ENCODE measurements around the gene FGF21.

The FGF21 gene

DNA sequence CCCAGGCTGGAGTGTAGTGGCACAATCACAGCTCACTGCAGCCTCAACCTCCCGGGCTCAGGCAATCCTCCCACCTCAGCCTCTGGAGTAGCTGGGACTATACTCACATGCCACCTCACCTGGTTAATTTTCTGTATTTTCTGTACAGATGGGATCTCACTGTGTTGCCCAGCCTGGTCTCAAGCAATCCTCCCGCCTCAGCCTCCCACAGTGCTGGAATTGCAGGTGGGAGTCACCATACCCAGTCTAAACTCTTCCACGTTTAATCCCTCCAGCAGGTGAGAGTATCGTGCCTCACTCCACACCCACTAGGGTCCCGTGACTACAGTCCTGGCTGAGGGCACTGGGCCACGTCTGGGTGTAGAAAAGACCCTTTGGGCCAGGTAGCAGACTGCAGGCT, 39.0 kb downstream of the FGF21 start:
- DNase-seq: no peak

- DNase-seq: peak; percentile 78
Observed at GRCh38 chr19:48795055-48795684, 39.8 kb downstream of the FGF21 start.

- DNase-seq: no peak
Observed at GRCh38 chr19:48795685-48796070, 40.4 kb downstream of the FGF21 start.

- no peak for DNase-seq
Observed at GRCh38 chr19:48796298-48797083, 41.2 kb downstream of the FGF21 start.

- DNase-seq: no peak
Observed at GRCh38 chr19:48797103-48797502, 41.8 kb downstream of the FGF21 start.

GRCh38 chr19:48798937-48799336, 43.6 kb downstream of the FGF21 start:
- no peak for DNase-seq

DNA sequence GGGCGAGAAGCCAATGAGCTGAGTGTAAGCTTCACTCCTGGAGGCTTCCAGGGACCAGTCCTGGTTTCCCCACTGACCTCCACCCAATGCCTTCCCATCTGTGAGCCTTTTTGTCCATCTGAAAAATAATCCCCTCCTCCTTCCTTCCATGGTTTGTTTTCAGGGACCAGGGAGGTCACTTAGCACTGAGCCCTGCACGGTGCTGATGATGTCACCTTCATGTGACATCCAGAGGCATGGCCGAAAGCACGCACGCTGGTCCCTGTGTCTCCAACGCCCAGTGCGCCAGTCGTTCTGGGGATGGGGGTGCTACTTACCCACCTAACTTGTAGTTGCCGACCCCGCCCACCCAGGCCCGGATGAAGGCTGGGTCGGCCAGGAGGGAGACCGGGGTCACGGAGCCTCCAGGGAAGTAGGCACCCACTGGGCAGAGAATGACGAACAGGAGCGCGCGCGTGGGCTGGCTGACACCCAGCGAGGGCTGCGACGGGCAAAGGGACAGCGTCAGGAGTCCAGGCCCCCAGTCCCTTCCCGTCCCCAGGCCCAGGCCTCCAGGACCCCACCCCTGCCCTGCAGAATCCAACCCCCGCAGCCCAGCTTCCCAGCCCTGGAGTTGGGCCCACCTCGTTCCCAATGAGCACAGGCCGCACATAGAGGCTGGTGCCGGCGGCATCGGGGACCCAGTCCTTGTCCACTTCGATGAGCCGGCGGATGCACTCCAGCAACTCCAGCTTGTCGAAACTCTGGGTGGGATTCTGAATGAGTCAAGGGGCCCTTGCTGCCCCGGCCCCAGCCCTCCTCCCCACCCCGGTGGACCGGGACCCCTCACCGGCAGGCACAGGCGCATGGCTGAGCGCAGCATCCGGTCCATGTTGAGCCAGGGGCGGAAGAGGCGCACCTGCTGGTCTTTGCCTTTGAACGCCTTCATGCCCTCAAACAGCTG, 44.3 kb downstream of the FGF21 start:
- DNase-seq: no peak

DNA sequence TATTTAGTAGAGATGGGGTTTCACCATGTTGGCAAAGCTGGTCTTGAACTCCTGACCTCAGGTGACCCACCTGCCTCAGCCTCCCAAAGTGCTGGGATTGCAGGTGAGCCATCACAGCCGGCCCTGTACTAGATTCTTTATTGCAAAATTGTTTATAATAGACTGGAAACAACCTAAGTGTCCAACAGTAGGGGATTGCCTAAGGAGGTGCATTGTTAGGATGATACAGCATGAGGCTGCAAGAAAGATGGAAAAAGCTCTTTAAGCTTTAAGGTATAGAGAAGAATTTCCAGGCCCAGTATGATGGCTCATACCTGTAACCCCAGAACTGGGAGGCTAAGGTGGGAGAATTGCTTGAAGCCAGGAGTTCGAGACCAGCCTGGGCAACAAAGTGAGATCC, 47.3 kb downstream of the FGF21 start:
- DNase-seq: no peak

- no peak for DNase-seq
Observed at GRCh38 chr19:48804496-48804895, 49.2 kb downstream of the FGF21 start.

- DNase-seq: no peak
Observed at GRCh38 chr19:48805452-48805851, 50.1 kb downstream of the FGF21 start.

DNA sequence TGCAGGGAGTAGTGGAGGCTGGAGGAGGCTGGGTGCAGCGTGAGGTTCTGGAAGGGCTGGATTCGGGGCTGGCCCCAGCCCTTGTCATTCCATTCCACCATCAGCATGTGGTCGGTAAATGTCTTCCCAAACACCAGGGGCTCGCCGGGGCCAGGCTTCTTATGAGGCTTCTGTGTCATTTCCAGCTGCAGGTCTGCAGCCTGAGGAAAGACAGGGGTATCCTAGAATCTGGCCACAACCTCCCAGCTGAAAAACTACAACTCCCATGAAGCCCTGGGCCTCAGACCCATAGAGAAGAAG, 51.1 kb downstream of the FGF21 start:
- DNase-seq: peak; percentile 27

GRCh38 chr19:48806818-48807589, 51.7 kb downstream of the FGF21 start:
- DNase-seq: no peak

DNA sequence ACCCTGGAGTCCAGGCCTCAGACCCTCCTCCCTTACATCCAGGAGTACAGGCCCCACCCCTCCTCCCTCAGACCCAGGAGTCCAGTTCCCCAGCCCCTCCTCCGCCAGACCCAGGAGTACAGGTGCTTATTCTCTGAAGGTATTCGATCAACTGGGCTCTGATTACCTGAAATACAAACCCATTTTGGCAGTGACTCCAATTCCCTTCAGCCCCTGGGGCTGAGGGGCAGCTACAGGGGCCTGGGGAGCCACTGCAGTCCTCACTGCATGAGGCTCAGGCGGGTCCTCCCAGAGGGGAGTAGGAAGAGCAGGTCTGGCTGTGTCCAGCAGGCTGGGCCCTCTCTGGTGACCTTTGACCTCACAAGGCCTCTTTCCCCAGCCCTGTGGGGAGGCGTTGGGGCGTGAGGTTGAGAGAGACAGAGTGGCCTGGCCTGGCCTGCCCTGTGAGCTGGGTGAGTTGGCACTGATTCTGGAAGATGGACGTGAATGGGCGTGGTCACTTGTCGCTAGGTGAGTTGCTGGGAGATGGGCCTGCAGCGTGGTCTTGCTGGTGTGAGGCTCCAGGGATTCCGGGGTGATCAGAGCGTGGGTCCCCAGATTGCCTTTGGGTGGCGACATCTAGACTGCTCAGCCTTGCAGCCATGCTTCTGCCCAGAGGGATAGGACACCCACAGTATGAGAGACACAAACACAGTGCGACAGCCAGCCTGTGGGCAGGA, 52.4 kb downstream of the FGF21 start:
- DNase-seq: no peak

Data from T-helper 9 cell (primary cell).